Measurements from ENCODE around the gene AKR1A1.
"Not testable (repeated sequence)": the region's sequence is repeated elsewhere in the genome, so short reads cannot be mapped to it uniquely, and the experiment has no call there.

AKR1A1 gene

DNA sequence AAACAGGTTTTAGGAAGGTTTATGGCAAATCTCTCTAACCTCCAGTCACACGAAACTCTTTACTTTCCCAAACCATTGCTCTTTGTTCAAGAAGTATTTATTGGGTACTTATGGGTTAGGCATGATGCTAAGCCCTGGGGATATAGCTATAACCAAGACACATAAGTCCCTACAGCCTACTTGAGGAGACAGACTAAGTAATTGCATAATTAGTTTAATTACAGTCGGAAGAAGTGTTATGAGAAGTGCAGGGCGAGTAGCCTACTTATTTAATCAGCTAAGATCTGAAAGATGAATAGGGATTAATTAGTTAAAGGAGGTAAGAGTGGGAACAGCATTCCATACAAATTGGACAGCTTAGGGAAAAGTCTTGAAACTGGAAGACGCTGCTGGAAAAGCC lies 20.0 kb downstream of the AKR1A1 start:
- DNase-seq: no peak

DNA sequence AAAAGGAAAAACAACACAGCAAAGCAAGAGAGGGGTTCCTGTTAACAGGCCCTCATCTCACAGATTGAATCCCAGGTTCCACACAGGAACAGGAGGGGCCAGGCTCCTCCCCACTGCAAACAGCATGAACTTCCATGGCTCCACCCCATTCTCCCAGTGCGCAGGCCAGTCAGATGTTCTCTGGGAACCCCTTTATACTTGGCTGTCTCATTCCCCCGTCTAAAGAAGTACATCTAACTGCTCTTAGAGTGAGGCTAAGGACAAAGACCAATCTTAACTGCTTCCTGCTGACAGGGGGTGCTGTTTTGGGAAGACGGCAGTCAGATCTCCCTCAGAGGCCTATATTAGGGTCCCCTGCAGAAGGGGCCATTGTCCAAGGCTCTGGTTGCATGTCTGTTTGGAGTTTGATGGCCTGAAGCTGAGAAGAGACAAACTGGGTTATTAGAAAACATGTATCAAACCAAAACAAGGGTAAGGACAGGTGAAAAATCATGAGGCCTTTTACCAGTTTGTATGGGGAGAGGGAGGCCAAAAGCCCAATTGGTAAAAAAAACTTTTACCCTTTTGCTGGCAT lies 22.7 kb downstream of the AKR1A1 start:
- no peak for DNase-seq

DNA sequence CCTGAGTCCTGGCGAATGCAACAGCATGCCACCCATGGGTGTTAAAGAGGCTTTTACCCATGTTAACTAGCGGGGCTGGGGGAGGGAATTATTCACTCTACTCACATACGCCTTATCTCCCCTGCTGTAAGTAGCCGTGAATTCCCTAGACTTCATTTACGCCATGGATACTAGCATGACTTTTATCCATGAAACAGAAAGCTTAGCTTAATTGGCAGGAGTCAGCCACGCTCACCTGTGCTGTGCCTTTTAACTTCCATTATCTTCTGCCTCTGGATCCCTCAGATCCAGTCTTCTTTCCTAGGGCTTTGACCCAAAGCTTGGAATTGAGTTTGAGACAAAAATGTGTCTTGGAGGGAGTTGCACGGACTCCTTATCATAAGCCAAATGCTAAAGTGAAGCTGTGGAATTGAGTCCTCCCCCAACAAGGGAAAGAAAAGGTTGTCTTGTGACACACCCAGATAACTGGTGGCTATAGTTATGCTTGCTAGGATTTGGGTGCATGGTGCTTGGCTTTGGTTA lies 23.5 kb downstream of the AKR1A1 start:
- peak; percentile 56 for DNase-seq

GRCh38 chr1:45583264-45583665 lies 32.6 kb downstream of the AKR1A1 start:
- DNase-seq: peak; percentile 99

- peak; percentile 91 for DNase-seq
Measured at GRCh38 chr1:45583666-45584350, 33.2 kb downstream of the AKR1A1 start, which contains the start of gene NASP. Gene NASP, plus strand, starts transcription at chr1:45584041. Its CDS starts 106 bp downstream, at chr1:45584147.

GRCh38 chr1:45584351-45585109 lies 33.9 kb downstream of the AKR1A1 start:
- DNase-seq: peak; percentile 96

DNA sequence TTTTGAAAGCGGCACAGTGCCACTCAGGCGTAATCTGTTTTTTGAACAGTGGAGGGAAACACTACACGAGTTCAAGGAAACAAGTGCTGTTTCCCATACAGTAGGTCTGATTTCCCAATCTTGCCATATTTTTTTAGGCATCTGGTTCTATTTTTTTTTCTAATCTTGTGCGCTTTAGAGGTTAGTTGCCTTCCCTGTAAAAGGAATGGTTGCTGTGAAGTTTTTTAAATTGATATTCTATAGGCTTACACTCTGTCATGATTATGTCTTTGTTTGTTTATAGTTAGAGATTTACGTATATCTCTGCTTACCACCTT lies 34.4 kb downstream of the AKR1A1 start:
- no peak for DNase-seq

- DNase-seq: no peak
Measured at GRCh38 chr1:45585496-45586075, 35.0 kb downstream of the AKR1A1 start.

- DNase-seq: no peak
Measured at GRCh38 chr1:45586769-45587168, 36.1 kb downstream of the AKR1A1 start.

DNA sequence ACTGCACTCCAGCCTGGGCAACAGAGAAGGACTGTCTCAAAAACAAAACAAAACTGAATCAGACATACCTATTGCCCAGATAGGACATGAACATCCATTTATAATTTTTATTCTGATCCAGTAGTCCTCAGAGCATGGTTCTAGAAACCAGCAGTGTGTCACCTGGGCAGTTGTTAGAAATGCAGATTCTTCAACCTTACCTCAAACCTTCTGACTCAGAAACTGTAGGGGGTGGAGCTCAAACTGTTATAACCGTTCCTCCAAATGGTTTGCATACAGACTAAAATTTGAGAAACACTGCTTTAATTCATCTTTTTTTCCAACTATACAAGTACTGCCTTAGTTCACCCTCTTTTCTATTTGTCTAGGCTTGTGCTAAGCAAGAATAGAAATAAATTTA lies 39.2 kb downstream of the AKR1A1 start:
- DNase-seq: no peak

- DNase-seq: no peak
Measured at GRCh38 chr1:45594412-45594811, 43.8 kb downstream of the AKR1A1 start.

DNA sequence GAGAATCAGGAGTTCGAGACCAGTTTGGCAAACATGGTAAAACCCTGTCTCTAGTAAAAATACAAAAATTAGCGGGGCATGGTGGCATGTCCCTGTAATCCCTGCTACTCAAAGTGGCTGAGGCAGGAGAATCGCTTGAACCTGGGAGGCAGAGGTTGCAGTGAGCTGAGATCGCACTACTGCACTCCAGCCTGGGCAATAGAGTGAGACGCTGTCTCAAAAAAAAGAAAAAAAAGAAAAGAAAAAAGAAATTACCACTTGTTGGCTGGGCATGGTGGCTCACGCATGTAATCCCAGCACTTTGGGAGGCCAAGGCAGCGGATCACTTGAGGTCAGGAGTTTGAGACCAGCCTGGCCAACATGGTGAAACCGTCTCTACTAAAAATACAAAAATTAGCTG lies 46.1 kb downstream of the AKR1A1 start:
- DNase-seq: not testable (repeated sequence)

GRCh38 chr1:45604239-45604638 lies 53.6 kb downstream of the AKR1A1 start:
- no peak for DNase-seq

GRCh38 chr1:45607404-45608074 lies 56.9 kb downstream of the AKR1A1 start:
- DNase-seq: no peak

DNA sequence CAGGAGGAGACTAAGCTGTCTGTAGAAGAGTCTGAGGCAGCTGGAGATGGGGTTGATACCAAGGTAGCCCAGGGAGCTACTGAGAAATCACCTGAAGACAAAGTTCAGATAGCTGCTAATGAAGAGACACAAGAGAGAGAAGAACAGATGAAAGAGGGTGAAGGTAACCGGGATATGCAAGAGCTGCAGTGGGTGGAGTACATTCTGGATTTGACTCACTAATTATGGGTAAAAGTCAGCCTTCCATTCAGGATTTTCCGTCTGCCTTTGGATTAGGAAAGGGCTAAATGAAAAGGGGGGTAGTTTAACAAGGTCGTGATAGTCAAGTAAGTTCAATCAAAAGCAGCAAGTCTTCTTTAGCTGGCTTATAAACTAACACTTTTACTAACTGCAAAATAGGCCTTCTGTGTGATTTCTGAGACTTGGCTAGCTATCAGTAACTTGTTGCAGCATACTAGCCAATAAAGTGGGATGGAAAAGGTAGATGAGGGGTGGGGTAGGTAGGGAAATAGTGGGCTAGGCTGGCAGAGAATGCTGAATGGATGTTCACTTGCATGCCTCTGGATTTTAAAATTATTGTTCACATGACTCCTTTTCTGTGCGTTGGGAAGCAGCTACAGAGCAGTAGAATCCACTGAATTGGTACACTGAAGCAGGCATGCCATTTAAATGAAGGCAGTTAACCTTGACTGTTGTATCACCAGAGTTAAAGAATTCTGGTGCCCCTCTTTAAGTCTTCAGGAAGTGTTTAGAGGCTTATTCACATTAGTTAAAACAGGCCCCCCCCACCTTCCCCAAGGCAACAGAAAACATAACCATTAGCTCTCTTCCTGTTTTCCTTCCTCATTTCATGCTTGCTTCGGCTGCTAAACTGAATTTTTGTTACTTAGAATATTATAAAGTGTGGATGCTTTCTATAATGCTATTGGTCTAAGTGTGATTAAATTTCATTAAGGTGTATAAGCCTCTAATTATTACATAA lies 57.8 kb downstream of the AKR1A1 start:
- peak; percentile 44 for DNase-seq

DNA sequence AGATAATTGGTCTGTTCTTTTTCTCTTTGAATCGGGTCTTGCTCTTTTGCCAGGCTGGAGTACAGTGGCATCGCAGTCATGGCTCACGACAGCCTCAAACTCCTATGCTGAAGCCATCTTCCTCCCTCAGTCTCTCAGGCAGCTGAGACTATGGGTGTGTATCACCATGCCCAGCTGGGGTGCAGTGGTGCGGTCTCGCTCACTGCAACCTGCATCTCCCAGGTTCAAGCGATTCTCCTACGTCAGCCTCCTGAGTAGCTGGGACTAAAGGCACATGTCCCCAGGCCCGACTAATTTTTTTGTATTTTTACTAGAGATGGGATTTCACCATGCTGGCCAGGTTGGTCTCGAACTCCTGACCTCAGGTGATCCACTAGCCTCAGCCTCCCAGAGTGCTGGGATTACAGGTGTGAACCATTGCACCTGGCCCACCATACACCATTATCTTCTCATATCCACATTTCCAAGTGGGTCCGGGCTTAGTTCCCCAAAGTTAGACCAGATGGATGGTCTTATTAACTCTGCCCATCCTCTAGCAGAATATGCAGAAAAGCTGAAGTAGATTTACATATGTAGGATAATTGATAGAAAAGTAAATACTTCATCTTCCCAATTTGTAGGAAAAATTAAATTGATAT lies 60.1 kb downstream of the AKR1A1 start:
- DNase-seq: no peak

DNA sequence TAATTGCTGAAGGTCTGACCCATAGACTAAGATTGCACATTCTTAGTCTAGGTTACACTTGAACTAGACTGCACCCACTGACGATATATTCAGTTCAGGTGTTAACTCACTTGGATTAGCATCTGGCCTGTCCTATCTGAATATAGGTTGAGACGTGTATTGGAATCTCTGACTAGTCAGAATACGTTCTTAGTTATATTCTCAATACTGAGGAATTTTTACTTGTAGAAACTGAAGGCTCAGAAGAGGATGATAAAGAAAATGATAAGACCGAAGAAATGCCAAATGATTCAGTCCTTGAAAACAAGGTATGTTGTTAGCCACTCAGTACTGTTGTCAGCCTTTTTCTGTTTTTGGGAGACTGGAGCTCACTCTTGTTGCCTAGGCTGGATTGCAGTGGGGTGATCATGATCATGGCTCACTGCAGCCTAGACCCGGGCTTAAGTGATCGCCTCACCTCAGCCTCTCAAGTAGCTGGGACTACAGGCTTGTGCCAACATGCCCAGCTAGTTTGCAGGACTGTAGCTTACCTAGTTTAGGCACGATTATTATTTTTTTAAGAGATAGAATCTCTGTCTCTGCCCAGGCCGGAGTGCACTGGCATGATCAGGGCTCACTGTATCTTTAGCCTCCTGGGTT lies 62.4 kb downstream of the AKR1A1 start:
- DNase-seq: no peak

GRCh38 chr1:45615885-45616284 lies 65.3 kb downstream of the AKR1A1 start:
- no peak for DNase-seq

DNA sequence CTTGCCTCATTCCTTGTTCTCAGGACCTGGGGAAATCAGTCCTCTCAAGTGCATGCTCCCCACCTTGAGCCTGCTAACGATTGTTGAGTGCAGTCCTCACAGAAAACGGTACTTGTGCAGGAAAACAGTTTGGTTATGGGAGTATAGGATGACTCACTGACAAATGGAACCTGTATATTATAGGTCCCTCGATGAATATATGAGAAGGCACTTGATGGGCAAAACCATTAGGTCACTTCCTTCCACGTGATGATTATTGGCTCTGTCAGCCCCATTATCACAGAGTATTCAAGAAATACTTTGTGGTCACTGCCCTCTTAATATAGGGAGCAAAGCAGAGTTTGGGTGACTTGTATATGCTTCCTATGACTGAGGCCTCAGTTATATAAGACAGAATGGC lies 67.0 kb downstream of the AKR1A1 start:
- no peak for DNase-seq

DNA sequence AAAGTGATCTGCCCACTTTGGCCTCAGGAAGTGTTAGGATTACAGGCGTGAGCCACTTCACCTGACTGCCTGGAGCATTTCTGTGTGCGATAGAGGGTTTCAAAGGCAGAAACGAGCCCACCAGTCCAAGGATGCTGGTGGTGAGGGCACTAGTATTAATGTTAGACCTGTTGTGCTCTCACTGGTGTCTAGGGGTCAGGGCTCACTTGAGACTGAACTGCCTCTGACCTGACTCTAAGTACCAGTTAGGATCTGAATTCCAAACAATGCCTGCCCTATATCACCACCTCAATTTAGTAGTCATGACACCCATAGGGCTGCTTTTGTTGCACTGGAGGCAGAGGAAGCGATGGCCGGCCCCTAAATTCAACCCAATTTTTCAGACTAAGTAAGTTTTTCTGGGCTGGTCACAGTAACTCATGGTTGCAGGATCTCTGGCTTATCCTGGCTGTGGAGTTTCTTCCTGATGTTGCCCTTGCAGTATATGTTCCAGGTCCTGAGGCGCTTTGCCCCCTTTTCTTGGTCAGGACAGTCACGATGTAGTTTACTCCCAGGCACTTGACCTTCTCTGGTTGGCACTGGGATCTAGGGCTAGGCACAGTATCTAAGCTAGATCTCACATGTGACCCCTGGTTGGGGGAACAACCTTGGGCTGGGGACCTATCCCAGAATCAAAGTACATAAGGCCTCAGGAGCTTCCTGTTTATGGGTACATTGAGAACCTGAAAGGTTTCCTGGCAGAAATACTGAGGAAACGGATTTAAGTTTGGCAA lies 68.7 kb downstream of the AKR1A1 start:
- no peak for DNase-seq
